ENCODE data around the gene MRPS9. TPM values are rescaled to one million over a fixed set of nuclear protein-coding genes. Genes with fewer than 3 reads are reported as not detected.

Gene MRPS9
- total RNA-seq, 1 donor from 2014 or later: 26.5 TPM

DNA sequence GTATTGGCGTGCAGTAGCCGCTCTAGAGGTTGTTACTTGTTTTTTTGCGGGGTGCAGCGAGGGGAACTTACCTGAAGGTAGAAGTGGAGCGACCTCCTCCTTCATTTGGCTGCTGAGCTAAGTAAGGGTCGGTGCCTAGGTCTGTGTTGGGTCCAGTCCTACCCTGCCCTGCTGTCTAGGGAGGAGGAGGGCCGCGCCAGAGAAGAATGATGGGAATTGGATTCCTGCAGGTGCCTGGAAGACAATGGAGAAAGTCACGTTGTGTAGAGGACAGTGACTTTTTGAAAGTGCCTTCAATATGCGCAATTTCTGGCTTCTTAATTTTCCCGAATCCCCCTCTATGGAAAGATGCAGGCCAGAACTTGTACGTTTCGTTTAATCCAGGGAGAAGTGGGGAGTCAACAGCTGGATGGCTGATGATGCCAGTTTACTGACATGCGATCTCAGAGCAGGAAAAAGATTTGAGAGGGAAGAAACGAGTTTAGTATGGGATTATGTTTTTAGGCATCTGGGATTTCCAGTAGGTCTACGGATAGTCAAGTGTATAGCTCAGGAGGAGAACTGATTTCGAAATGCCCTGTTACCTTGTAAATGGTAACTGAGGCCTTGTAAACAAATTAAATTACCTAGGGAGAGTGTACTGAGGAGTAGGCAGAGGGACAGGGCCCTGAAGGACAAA lies 653 bp downstream of the MRPS9 start:
- DNase-seq (no peak), ATAC-seq (ENCODE audit: low read depth) (no peak)
- Mint-ChIP-seq H3K27me3 (no peaks in the 10 kb centered on the region), H3K36me3 (ENCODE audit: low read depth) (peaks cover 14% of the 10 kb centered on the region), H3K9me3 (no peaks in the 10 kb centered on the region), H3K4me1 (peaks cover 36% of the 10 kb centered on the region), H3K27ac (peak overlapping the region; percentile 95), H3K4me3 (peak overlapping the region; percentile 99)
- POLR2A ChIA-PET: interaction anchor here (0.6 to 2.1 kb wide), 3 partner anchors 62 to 290 kb away, joined by 3 to 12 read pairs (median 3); no protein-coding TSS in a partner anchor
- intact Hi-C loops (cut with micrococcal nuclease): loop anchor here (5.0 kb wide), 2 partner anchors 186 to 299 kb away; partner anchors contain the start of genes C2orf49 and POU3F3
- CTCF ChIA-PET: interaction anchor here (1.5 kb wide), 1 partner anchor 62 kb away, joined by 8 read pairs; no protein-coding TSS in a partner anchor
- TF ChIP-seq, protein P1, sequence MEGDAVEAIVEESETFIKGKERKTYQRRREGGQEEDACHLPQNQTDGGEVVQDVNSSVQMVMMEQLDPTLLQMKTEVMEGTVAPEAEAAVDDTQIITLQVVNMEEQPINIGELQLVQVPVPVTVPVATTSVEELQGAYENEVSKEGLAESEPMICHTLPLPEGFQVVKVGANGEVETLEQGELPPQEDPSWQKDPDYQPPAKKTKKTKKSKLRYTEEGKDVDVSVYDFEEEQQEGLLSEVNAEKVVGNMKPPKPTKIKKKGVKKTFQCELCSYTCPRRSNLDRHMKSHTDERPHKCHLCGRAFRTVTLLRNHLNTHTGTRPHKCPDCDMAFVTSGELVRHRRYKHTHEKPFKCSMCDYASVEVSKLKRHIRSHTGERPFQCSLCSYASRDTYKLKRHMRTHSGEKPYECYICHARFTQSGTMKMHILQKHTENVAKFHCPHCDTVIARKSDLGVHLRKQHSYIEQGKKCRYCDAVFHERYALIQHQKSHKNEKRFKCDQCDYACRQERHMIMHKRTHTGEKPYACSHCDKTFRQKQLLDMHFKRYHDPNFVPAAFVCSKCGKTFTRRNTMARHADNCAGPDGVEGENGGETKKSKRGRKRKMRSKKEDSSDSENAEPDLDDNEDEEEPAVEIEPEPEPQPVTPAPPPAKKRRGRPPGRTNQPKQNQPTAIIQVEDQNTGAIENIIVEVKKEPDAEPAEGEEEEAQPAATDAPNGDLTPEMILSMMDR (IDR thresholded peaks at IDR 0.05): no peak

DNA sequence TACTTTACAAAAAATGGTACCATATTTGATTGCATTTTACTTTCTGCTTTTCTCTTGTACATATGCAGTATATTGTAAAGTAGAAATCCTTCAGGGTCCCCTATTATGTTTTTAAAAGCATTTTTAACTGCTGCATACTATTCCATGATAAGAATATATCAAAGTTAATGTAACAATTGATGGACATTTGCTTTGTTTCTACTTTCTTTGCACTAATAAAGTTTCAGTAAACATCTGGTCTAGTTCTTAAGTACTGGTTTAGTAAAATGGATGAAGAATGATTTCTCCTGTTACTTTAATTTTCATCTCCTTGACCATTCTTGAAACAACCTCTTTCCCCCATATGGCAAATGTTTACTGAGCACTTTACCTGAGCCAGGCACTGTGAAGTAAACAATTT lies 1.7 kb downstream of the MRPS9 start:
- Mint-ChIP-seq H3K27ac (no peak overlapping the region), H3K4me3 (no peak overlapping the region), H3K27me3 (no peaks in the 10 kb centered on the region), H3K4me1 (peaks cover 36% of the 10 kb centered on the region), H3K9me3 (no peaks in the 10 kb centered on the region), H3K36me3 (ENCODE audit: low read depth) (peaks cover 14% of the 10 kb centered on the region)
- no peak for DNase-seq
- TF ChIP-seq, protein P1 (IDR thresholded peaks at IDR 0.05): no peak
- CTCF ChIA-PET: no interaction called here
- POLR2A ChIA-PET: no interaction called here
- ATAC-seq (ENCODE audit: low read depth): no peak
- intact Hi-C loops (cut with micrococcal nuclease): loop anchor here (5.0 kb wide), 2 partner anchors 187 to 298 kb away; partner anchors contain the start of genes C2orf49 and POU3F3

DNA sequence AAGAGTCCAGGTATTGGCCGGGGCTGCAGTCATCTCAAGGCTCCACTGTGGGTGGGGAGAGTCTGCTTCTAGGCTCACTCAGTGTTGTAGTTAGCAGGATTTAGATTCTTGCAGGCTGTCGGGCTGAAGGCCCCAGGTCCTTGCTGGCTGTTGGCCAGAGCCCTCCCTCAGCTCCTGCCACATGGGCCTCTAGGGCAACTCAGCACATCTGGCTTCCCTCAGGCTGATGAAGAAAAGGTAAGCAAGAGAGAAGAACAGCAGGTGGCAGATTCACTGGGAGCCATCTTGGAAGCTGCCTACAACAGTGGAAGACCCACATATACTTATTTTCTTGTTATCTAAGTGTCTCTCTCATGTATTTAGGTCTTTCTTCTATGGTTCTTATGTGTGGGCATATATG lies 4.3 kb downstream of the MRPS9 start:
- TF ChIP-seq, protein P1 (IDR thresholded peaks at IDR 0.05): no peak
- Mint-ChIP-seq H3K9me3 (no peaks in the 10 kb centered on the region), H3K36me3 (ENCODE audit: low read depth) (peaks cover 27% of the 10 kb centered on the region), H3K4me3 (no peak overlapping the region), H3K27me3 (no peaks in the 10 kb centered on the region), H3K27ac (no peak overlapping the region), H3K4me1 (peaks cover 28% of the 10 kb centered on the region)
- intact Hi-C loops (cut with micrococcal nuclease): no loop called here
- no peak for ATAC-seq (ENCODE audit: low read depth)
- ChIA-PET CTCF (interaction anchor here (1.1 kb wide), 1 partner anchor 66 kb away, joined by 3 read pairs; no protein-coding TSS in a partner anchor), POLR2A (no interaction called here)
- no peak for DNase-seq

DNA sequence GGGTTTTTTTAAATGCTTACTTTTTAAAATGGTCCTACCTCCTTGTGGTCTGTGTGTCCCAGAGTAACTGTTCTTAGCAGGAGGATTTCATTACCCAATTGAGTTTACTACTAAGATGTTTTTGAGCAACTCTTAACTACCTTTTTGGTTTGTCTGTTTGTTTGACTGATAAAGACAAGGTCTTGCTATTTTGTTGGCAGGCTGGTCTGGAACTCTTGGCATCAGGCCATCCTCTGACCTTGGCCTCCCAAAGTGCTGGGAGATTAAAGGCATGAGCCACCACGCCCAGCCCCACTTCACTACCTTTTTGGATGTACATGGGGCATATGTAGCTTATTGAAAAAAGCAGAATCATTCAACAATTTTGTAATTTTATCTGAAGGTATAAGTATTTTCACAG lies 14.9 kb downstream of the MRPS9 start:
- peaks cover 8% of the 10 kb centered on the region for H3K4me1 Mint-ChIP-seq
- CTCF ChIA-PET: no interaction called here
- H3K36me3 Mint-ChIP-seq (ENCODE audit: low read depth): peaks cover 41% of the 10 kb centered on the region

DNA sequence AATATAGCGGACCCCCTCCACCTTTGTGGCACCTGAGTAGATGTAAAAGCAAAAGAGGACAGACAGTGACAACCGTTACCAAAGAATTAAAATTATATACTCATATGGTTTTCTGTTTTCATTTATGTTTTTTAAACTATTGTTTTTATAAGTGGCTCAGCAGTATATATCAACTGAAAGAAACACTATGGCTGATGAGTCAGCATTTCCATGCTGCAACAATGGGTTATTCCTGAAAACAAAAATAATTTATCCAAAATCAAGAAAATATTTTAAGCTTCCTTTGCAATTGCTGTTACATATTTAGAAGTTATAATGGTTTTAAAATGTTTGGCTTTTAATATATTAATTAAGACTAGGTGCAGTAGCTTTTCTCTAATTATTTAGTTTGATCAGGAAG lies 17.7 kb downstream of the MRPS9 start:
- TF ChIP-seq, protein P1 (IDR thresholded peaks at IDR 0.05): no peak
- Mint-ChIP-seq H3K27ac (no peak overlapping the region), H3K27me3 (no peaks in the 10 kb centered on the region), H3K4me1 (peaks cover 8% of the 10 kb centered on the region), H3K4me3 (no peak overlapping the region), H3K36me3 (ENCODE audit: low read depth) (peaks cover 28% of the 10 kb centered on the region), H3K9me3 (peaks cover 8% of the 10 kb centered on the region)
- POLR2A ChIA-PET: no interaction called here
- intact Hi-C loops (cut with micrococcal nuclease): no loop called here
- CTCF ChIA-PET: no interaction called here
- ATAC-seq (ENCODE audit: low read depth) (no peak), DNase-seq (no peak)

More for the DNA sequence above, 14.9 kb downstream of the MRPS9 start:
- Mint-ChIP-seq H3K27ac (no peak overlapping the region), H3K9me3 (peaks cover 8% of the 10 kb centered on the region), H3K27me3 (no peaks in the 10 kb centered on the region), H3K4me3 (no peak overlapping the region)
- intact Hi-C loops (cut with micrococcal nuclease): no loop called here
- POLR2A ChIA-PET: no interaction called here
- DNase-seq (no peak), ATAC-seq (ENCODE audit: low read depth) (no peak)
- TF ChIP-seq, protein P1 (IDR thresholded peaks at IDR 0.05): no peak
